ENCODE data around the gene NDFIP1.
"Not testable (repeated sequence)": the region's sequence is repeated elsewhere in the genome, so short reads cannot be mapped to it uniquely, and the experiment has no call there.

The NDFIP1 gene

DNA sequence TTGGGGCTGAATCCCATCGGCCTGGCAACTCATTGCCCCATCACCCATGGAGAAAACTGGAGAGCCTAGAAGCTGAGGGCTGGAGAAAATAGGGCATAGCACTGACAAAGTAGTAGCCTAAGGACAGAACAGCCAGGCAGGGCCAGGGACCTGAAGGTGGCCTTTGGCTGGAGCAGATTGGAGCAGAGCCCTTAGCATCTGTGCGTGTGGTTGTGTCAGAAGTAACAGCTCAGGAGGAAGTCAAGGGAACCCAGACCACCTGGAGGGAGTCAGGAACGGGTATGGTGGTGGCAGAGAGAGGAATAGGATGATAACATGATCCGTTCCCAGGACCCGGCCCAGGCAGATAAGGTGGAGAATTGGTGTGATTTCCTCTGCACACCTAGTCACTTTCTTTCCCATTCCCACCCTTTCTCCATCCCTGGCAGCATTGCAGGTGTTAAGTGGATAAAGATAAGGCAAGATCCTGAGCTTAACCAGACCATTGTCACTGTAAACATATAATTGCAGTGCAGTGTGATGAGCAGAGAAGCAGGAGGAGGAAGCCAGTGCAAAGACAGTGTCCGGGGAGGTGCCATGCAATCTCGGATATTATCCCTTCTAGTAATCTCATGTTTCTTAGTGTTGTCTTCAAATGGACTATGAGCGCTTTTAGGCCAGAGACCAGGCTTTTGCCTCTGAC is 67.0 kb downstream of the NDFIP1 start:
- Mint-ChIP-seq H3K9me3 (no peaks in the 10 kb centered on the region), H3K27me3 (peaks cover 55% of the 10 kb centered on the region)

DNA sequence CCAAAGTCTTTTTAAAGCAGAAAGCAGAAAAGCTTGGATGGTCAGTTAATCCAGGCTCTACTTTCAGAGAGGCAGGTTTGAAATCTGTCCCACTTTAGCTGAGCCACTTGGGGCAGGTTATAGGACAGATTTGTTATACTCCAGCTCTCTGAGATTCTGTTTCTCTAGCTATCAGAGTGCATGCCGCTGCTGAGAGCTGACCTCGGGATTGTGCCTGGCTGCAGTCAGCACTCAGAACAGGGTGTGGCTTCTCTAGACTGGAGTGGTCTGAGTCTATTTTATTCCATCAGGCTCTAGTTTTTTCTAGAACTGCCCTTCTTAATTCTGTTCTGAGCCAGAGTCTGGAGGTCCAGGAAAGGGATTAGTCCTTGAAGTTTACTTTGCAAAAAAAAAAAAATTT is 67.7 kb downstream of the NDFIP1 start:
- no peak overlapping the region for H3K4me3 Mint-ChIP-seq
- H3K27ac Mint-ChIP-seq (ENCODE audit: low read depth): no peak overlapping the region
- no peak for ATAC-seq (replicated peaks; ENCODE audit: extremely low read depth, poor library complexity, severe bottlenecking)
- no peaks in the 10 kb centered on the region for H3K36me3 Mint-ChIP-seq (ENCODE audit: insufficient read depth)
- DNase-seq (ENCODE audit: low spot score in 2 of 2): no peak
- H3K27me3 Mint-ChIP-seq: peaks cover 49% of the 10 kb centered on the region
- H3K9me3 Mint-ChIP-seq: no peaks in the 10 kb centered on the region
- H3K4me1 Mint-ChIP-seq: no peaks in the 10 kb centered on the region

More for the DNA sequence above, 67.0 kb downstream of the NDFIP1 start:
- Mint-ChIP-seq H3K36me3 (ENCODE audit: insufficient read depth) (no peaks in the 10 kb centered on the region), H3K27ac (ENCODE audit: low read depth) (no peak overlapping the region), H3K4me3 (no peak overlapping the region), H3K4me1 (no peaks in the 10 kb centered on the region)
- DNase-seq (ENCODE audit: low spot score in 2 of 2) (no peak), ATAC-seq (replicated peaks; ENCODE audit: extremely low read depth, poor library complexity, severe bottlenecking) (no peak)

DNA sequence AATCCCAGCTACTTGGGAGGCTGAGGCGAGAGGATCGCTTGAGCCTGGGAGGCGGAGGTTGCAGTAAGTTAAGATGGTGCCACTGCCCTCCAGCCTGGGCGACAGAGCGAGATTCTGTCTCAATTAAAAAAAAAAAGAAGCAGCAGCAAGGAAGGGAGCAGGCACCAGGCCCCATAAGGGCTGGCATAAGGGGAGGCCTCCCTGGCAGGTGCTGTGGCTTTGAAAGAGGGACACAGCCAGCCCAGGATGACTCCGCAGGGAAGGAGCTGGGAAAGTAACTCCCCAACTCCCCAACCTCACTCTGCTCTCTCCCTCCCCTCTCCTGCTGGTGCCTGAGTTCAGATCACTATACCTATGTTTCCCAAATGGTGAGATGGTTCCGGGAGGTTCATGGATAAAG is 70.1 kb downstream of the NDFIP1 start:
- ATAC-seq (replicated peaks; ENCODE audit: extremely low read depth, poor library complexity, severe bottlenecking) (no peak), DNase-seq (ENCODE audit: low spot score in 2 of 2) (no peak)
- Mint-ChIP-seq H3K4me3 (no peak overlapping the region), H3K9me3 (no peaks in the 10 kb centered on the region), H3K27ac (ENCODE audit: low read depth) (no peak overlapping the region), H3K36me3 (ENCODE audit: insufficient read depth) (no peaks in the 10 kb centered on the region), H3K27me3 (peaks cover 33% of the 10 kb centered on the region), H3K4me1 (no peaks in the 10 kb centered on the region)

DNA sequence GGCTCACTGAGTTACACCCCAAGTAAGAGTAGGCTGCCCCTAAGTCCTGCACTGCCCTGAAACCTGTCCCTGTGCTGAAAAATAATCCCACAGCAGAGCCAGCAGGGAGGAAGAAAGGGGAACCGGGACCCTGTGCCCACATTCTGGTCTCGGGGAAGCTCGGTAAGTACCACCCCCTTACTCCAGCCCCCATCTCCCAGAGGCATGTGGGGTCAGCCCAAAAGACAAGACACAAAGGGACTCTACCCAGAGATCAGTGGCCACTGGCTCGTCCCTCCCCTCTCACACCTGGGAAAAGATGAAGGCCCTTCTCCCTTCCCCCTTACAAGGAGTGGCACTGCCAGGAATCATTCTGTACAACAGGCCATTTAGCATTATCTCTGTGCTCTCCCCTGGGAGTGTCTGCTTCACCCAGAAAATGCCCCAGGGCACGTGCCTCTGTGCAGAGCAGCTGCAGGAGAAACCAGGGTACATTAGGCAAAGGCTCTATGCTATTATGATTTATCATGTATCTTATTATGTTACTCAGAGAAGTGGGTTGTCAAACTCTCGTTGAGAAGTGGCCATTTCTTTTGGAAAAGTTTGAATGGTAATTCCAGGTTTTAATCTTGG is 71.3 kb downstream of the NDFIP1 start:
- Mint-ChIP-seq H3K36me3 (ENCODE audit: insufficient read depth) (no peaks in the 10 kb centered on the region), H3K27me3 (peaks cover 20% of the 10 kb centered on the region), H3K27ac (ENCODE audit: low read depth) (no peak overlapping the region), H3K4me3 (no peak overlapping the region), H3K4me1 (no peaks in the 10 kb centered on the region), H3K9me3 (no peaks in the 10 kb centered on the region)
- DNase-seq (ENCODE audit: low spot score in 2 of 2) (no peak), ATAC-seq (replicated peaks; ENCODE audit: extremely low read depth, poor library complexity, severe bottlenecking) (no peak)

DNA sequence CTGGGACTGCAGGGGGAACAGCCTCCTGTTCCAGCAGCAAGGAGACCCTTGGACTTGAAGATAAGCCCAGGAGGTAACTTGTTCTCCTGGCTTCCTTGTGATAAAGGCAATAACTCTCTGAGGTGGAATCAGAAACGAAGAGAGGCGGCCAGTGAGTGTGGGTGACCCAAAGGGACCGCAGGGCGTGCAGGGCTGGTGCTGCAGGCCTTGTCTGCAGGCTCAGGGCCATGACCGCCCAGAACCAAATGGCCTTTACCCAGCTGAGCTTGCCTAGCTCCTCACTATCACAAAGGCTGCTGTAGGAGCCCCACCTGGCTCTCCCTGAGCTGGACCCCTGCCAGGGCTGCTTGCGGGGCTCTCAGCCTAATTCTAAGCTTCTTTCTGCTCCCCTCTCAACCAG is 72.5 kb downstream of the NDFIP1 start:
- Mint-ChIP-seq H3K36me3 (ENCODE audit: insufficient read depth) (no peaks in the 10 kb centered on the region), H3K4me1 (no peaks in the 10 kb centered on the region), H3K27ac (ENCODE audit: low read depth) (no peak overlapping the region), H3K27me3 (peaks cover 10% of the 10 kb centered on the region), H3K4me3 (no peak overlapping the region), H3K9me3 (no peaks in the 10 kb centered on the region)
- ATAC-seq (replicated peaks; ENCODE audit: extremely low read depth, poor library complexity, severe bottlenecking) (no peak), DNase-seq (ENCODE audit: low spot score in 2 of 2) (no peak)

DNA sequence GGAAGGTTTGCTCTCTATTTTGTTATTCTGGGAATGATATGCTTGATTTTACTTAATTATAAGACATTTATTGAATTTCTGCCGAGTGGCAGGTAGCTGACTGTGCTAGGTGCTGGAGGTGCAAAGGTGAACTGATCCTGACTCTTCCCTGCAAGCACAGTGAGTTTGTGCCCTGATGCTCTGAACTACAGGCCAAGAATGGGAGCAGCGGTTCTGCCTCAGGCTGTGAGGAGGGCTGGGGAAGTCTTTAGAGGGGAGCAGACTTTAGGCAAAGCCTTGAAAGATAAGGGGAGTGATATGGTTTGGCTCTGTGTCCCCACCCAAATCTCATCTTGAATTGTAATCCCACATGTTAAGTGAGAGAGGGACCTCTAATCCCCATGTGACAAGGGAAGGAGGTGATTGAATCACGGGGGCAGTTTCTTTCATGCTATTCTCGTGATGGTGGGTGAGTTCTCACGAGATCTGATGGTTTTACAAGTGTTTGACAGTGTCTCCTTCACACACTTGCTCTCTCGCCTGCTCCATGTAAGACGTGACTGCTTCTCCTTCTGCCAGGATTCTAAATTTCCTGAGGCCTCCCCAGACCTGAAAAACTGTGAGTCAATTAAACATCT is 73.1 kb downstream of the NDFIP1 start:
- Mint-ChIP-seq H3K36me3 (ENCODE audit: insufficient read depth) (no peaks in the 10 kb centered on the region), H3K4me3 (no peak overlapping the region), H3K4me1 (no peaks in the 10 kb centered on the region), H3K27ac (ENCODE audit: low read depth) (no peak overlapping the region), H3K9me3 (no peaks in the 10 kb centered on the region), H3K27me3 (peaks cover 10% of the 10 kb centered on the region)
- ATAC-seq (replicated peaks; ENCODE audit: extremely low read depth, poor library complexity, severe bottlenecking): no peak
- no peak for DNase-seq (ENCODE audit: low spot score in 2 of 2)

DNA sequence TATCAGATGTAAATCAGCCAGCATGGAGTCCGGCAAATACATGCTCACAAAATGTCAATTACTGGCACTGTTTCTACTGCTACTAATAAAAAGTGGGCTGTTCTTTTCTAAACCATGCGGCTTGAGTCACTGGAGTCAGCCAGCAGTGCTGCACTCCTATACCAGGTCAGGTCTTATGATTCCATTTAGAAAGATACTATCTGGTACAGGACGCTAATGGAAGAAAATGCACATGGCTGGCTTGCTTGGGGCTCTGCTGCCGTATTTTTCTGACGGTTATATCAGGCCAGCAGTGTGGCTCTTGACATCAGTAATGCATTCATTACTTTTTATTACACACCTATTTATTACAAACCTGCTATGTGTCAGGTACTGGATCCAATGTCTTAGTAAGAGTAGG is 74.3 kb downstream of the NDFIP1 start:
- DNase-seq (ENCODE audit: low spot score in 2 of 2) (no peak), ATAC-seq (replicated peaks; ENCODE audit: extremely low read depth, poor library complexity, severe bottlenecking) (no peak)
- no peak overlapping the region for H3K27ac Mint-ChIP-seq (ENCODE audit: low read depth)
- peaks cover 4% of the 10 kb centered on the region for H3K27me3 Mint-ChIP-seq
- peaks cover 1% of the 10 kb centered on the region for H3K36me3 Mint-ChIP-seq (ENCODE audit: insufficient read depth)
- H3K4me1 Mint-ChIP-seq: peaks cover 5% of the 10 kb centered on the region
- H3K9me3 Mint-ChIP-seq: no peaks in the 10 kb centered on the region
- H3K4me3 Mint-ChIP-seq: no peak overlapping the region

DNA sequence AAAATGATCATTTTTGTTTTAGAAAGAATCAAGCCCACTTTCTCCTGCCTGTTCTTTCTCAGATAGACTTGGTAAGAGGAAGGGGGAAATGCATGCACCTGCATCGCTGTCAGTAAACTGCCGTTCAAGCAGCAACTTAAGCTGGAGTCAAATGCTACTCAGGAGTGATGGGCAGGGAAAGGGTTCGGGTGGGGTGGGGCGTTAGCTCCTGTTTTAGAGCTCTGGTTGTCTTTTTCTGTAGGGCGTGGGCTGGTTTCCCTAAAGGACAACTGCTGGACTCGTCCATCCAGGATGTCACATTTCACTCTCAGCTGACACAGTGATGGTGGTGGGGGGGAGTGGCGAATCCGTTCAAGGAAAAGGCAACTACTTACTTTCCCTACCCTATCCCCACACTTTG is 75.0 kb downstream of the NDFIP1 start:
- DNase-seq (ENCODE audit: low spot score in 2 of 2) (no peak), ATAC-seq (replicated peaks; ENCODE audit: extremely low read depth, poor library complexity, severe bottlenecking) (no peak)
- Mint-ChIP-seq H3K9me3 (no peaks in the 10 kb centered on the region), H3K27ac (ENCODE audit: low read depth) (no peak overlapping the region), H3K4me1 (peaks cover 5% of the 10 kb centered on the region), H3K4me3 (no peak overlapping the region), H3K36me3 (ENCODE audit: insufficient read depth) (peaks cover 1% of the 10 kb centered on the region), H3K27me3 (no peaks in the 10 kb centered on the region)

DNA sequence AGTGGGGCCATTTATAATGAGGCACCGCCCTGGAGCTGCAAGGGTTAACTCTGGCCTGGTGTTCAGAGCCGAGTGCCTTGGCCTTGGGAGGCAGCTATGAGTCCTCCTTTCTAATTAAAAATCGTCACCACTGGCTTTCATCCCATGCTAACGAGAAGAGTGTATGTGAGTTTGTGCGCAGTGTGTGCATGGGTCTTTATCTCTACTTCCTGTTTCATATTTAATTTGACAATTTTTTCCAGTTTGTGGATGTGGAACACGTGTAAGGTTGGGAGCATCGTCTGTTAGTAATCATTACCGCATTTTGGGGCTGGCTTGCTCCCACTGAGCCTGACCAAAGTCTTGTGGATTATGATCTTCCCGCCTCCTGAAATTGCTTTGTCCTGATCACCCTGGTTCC is 76.4 kb downstream of the NDFIP1 start:
- no peak for ATAC-seq (replicated peaks; ENCODE audit: extremely low read depth, poor library complexity, severe bottlenecking)
- Mint-ChIP-seq H3K9me3 (no peaks in the 10 kb centered on the region), H3K36me3 (ENCODE audit: insufficient read depth) (peaks cover 1% of the 10 kb centered on the region), H3K4me3 (no peak overlapping the region), H3K4me1 (peaks cover 5% of the 10 kb centered on the region), H3K27ac (ENCODE audit: low read depth) (no peak overlapping the region), H3K27me3 (no peaks in the 10 kb centered on the region)
- DNase-seq (ENCODE audit: low spot score in 2 of 2): no peak

DNA sequence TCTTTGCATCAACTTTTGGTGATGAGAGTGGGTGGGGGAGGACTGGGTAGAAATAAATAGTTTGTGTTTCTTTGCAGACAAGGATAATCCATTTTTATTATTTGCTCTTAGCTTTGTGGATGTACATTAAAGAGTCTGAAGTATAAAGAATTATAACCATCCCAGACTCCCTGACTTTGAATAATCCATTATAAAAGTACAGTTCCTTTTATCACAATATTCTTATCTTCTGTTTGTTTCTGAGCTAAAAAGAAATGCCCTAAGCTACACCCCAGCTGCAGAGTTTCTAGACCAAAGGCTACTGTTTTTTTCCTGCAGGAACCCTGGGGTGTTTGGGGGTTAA is 77.9 kb downstream of the NDFIP1 start:
- Mint-ChIP-seq H3K9me3 (no peaks in the 10 kb centered on the region), H3K27me3 (no peaks in the 10 kb centered on the region), H3K4me1 (peaks cover 5% of the 10 kb centered on the region), H3K4me3 (no peak overlapping the region), H3K27ac (ENCODE audit: low read depth) (no peak overlapping the region), H3K36me3 (ENCODE audit: insufficient read depth) (peaks cover 1% of the 10 kb centered on the region)
- ATAC-seq (replicated peaks; ENCODE audit: extremely low read depth, poor library complexity, severe bottlenecking) (no peak), DNase-seq (ENCODE audit: low spot score in 2 of 2) (no peak)

DNA sequence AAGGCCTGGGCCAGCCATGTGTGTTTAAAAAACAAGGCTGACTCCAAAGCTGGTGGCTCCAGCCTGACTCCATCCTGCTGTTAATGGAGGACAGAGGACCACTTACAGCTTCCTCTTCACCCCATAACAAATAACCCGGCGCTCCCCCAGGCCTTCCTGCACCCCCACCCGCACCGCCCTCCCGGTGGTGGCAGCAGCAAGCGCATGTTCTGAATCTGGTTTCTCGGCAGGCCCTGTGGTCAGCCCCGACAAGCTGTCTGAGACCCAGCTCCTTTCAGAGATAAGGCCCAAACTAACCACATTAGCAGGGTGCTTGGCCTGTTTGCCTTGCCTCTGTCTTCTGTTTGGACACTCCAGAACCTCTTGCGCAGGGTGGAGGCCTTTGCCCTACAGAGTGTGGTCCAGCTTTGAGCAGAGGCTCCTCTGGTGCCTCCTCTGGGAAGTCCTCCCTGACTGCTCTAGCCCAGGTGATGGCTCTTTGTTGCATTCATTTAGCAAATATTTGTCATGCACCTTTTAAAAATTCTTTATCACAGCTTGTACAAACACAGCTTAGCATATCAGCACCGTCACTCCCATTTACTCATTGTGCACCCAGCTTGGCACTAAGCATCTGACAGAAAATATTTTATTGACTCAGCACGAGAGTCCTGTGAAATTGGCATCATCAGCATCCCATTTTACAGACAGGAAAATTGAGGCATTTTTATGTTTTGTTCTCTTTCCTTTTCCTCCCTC is 78.4 kb downstream of the NDFIP1 start:
- ATAC-seq (replicated peaks; ENCODE audit: extremely low read depth, poor library complexity, severe bottlenecking) (no peak), DNase-seq (ENCODE audit: low spot score in 2 of 2) (no peak)
- no peaks in the 10 kb centered on the region for H3K9me3 Mint-ChIP-seq
- no peak overlapping the region for H3K4me3 Mint-ChIP-seq
- peaks cover 5% of the 10 kb centered on the region for H3K4me1 Mint-ChIP-seq
- peaks cover 1% of the 10 kb centered on the region for H3K36me3 Mint-ChIP-seq (ENCODE audit: insufficient read depth)
- no peaks in the 10 kb centered on the region for H3K27me3 Mint-ChIP-seq
- no peak overlapping the region for H3K27ac Mint-ChIP-seq (ENCODE audit: low read depth)

DNA sequence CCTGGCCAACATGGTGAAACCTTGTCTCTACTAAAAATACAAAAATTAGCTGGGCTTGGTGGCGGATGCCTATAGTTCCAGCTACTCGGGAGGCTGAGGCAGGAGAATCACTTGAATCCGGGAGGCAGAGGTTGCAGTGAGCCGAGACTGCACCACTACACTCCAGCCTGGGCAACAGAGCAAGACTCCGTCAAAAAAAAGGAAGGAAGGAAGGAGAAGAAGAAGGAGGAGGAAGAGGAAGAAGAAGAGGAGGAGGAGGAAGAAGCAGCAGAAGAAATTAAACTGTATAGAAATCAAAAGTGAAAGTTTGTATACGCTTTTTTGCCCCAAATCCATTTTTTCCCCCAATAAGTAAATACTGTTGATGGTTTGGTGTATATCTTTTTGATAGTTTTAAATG is 80.1 kb downstream of the NDFIP1 start:
- DNase-seq (ENCODE audit: low spot score in 2 of 2); H3K27me3 Mint-ChIP-seq; H3K27ac Mint-ChIP-seq (ENCODE audit: low read depth); H3K9me3 Mint-ChIP-seq; H3K4me3 Mint-ChIP-seq; ATAC-seq (replicated peaks; ENCODE audit: extremely low read depth, poor library complexity, severe bottlenecking); H3K36me3 Mint-ChIP-seq (ENCODE audit: insufficient read depth); H3K4me1 Mint-ChIP-seq: not testable (repeated sequence)

DNA sequence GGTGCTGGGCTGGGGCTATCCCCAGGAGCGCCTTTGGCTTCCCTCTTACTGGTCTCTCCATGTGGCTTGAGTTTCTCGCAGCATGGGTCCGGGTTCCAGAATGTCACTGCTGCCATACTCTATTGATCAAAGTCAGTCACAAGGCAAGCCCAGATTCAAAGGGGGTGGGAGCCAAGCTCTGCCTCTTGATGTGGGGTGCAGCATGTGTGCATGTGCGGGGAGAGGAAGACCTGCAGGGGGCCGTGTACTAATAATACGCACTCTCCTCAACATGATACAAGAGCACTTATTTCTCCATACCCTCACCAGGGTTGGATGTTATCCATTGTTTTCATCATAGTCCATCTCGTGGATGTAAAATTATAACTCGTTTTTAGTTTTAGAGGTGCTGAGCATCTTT is 81.2 kb downstream of the NDFIP1 start:
- H3K36me3 Mint-ChIP-seq (ENCODE audit: insufficient read depth): peaks cover 1% of the 10 kb centered on the region
- no peak for DNase-seq (ENCODE audit: low spot score in 2 of 2)
- peaks cover 5% of the 10 kb centered on the region for H3K4me1 Mint-ChIP-seq
- H3K27me3 Mint-ChIP-seq: no peaks in the 10 kb centered on the region
- no peak for ATAC-seq (replicated peaks; ENCODE audit: extremely low read depth, poor library complexity, severe bottlenecking)
- H3K9me3 Mint-ChIP-seq: no peaks in the 10 kb centered on the region
- H3K4me3 Mint-ChIP-seq: no peak overlapping the region
- no peak overlapping the region for H3K27ac Mint-ChIP-seq (ENCODE audit: low read depth)
